ENCODE results near the gene LIN9.

GRCh38 chr1:226342656-226343055, 33.7 kb upstream of the LIN9 start:
- no peak for TF ChIP-seq CTCF (IDR thresholded peaks at IDR 0.05)
- no peak for TF ChIP-seq POLR2A (IDR thresholded peaks at IDR 0.05)
